CD4-positive, alpha-beta T cell (primary cell): ENCODE measurements around the gene NRXN3. TPM values are rescaled to one million over a fixed set of nuclear protein-coding genes. Genes with fewer than 3 reads are reported as not detected.

Experiments
- ATAC-seq: fragments of 200-7000 bp; cut with Tn5 transposase; one replicate; pipeline ENCODE4 v1.10.0; 2022; ENCODE audit warnings: mild to moderate bottlenecking; ENCODE audit not compliant: poor library complexity
- CTCF ChIA-PET: fragments of 350-600 bp; sonication (Branson Sonifier 250); formaldehyde crosslinking; loops from one replicate; lab custom pipeline; 2021; ENCODE audit warnings: antibody characterized with exemption, inconsistent platforms; lab: Charles Lee
- POLR2A ChIA-PET: fragments of 350-600 bp; sonication (Branson Sonifier 250); formaldehyde crosslinking; loops from one replicate; lab custom pipeline; 2021; ENCODE audit warnings: antibody characterized with exemption, inconsistent platforms; lab: Charles Lee
- DNase-seq, 14 experiments: peaks; one replicate each; pipeline ENCODE4 v3.0.0-alpha.2; 2013 to 2020; ENCODE audit warnings: mixed read lengths in 2 of 14
- H3K27ac ChIP-seq, 2 donors: one replicate each; pipeline versions ENCODE4 v1.5.1 to v1.7.0; 2013; ENCODE audit warnings: low read length in 2 of 2, low read depth in 1 of 2, mild to moderate bottlenecking in 1 of 2
- H3K27me3 ChIP-seq, 2 experiments: 1 replicate in 1 of 2; 2 replicates in 1 of 2; pipeline versions ENCODE4 v1.6.1 to v1.7.0; 2013; ENCODE audit warnings: low read length in 2 of 2, control low read depth in 1 of 2, mild to moderate bottlenecking in 1 of 2, moderate library complexity in 1 of 2; ENCODE audit not compliant: insufficient read depth in 2 of 2, control insufficient read depth in 1 of 2
- H3K36me3 ChIP-seq: one replicate; pipeline ENCODE4 v1.6.1; 2013; ENCODE audit warnings: low read length, control low read depth; ENCODE audit not compliant: insufficient read depth
- H3K4me1 ChIP-seq: one replicate; pipeline ENCODE4 v1.6.1; 2013; ENCODE audit warnings: low read length, control low read depth; ENCODE audit not compliant: insufficient read depth
- H3K4me3 ChIP-seq: one replicate; pipeline ENCODE4 v1.5.1; 2013; ENCODE audit warnings: mild to moderate bottlenecking, low read length, moderate library complexity
- H3K9me3 ChIP-seq, 2 experiments: 1 replicate in 1 of 2; 2 replicates in 1 of 2; pipeline versions ENCODE4 v1.6.1 to v1.7.0; 2013; ENCODE audit warnings: low read length in 2 of 2, mild to moderate bottlenecking in 2 of 2, control low read depth in 1 of 2, moderate library complexity in 1 of 2; ENCODE audit not compliant: control insufficient read depth in 1 of 2, insufficient read depth in 1 of 2
- H3K27ac Mint-ChIP-seq: one replicate; pipeline ENCODE4 v1.8.0; 2020; ENCODE audit warnings: mixed read lengths
- H3K27me3 Mint-ChIP-seq: one replicate; pipeline ENCODE4 v1.8.0; 2021; ENCODE audit warnings: mixed read lengths
- H3K36me3 Mint-ChIP-seq: one replicate; pipeline ENCODE4 v1.8.0; 2021; ENCODE audit warnings: low read depth, mixed read lengths
- H3K4me1 Mint-ChIP-seq: one replicate; pipeline ENCODE4 v1.8.0; 2021; ENCODE audit warnings: low read depth, mixed read lengths
- H3K4me3 Mint-ChIP-seq: one replicate; pipeline ENCODE4 v1.8.0; 2020; ENCODE audit warnings: mild to moderate bottlenecking, mixed read lengths
- H3K9me3 Mint-ChIP-seq: one replicate; pipeline ENCODE4 v1.8.0; 2020; ENCODE audit warnings: mixed read lengths
- intact Hi-C, 2 experiments: fragments of 100-400 bp; cut with DNase I in 1 of 2; cut with micrococcal nuclease in 1 of 2; formaldehyde crosslinking; loops; one replicate each; pipeline versions ENCODE4 v1.15.1 to v1.9.0; 2023 to 2025; cut with DNase I, micrococcal nuclease
- total RNA-seq, 174 experiments: library from RNA in 2 of 174; stranded (reverse) in 2 of 174; gene quantifications; one replicate each; pipeline ENCODE4 v1.2.3 and lab custom pipeline; 2021 to 2026
- TF ChIP-seq, protein P1 (sequence below): fragments of 200-600 bp; IDR thresholded peaks from one replicate; pipeline ENCODE4 v1.8.0; 2022; ENCODE audit warnings: antibody characterized with exemption, mild to moderate bottlenecking

The NRXN3 gene
- total RNA-seq, 2 experiments from 2014 or later = not detected

DNA sequence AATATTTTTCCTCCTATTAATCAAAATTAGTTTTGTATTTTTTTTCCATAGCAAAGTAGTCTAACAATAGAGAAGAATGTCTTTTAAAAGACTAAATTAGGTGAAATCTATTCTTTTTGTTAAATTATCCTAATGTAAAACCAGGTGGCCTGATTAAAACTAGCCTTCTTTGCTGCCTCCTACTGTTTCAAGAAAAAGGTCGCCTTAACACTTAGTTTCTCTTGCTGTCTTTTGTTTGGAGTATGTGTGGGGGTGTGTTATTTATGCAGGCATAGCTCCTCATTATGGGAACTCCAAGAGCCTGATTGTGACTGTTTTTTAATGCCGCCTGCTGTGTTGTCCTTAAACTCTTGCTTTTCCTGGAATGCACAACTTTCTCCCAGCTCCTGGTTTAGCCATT is 1185.9 kb downstream of the NRXN3 start:
- no peak overlapping the region for H3K27ac ChIP-seq
- no peak overlapping the region for H3K4me3 ChIP-seq
- H3K36me3 Mint-ChIP-seq = no peaks in the 10 kb centered on the region
- no peak for ATAC-seq
- H3K9me3 Mint-ChIP-seq = peaks cover 3% of the 10 kb centered on the region
- H3K27ac Mint-ChIP-seq = no peak overlapping the region
- ChIA-PET POLR2A (no interaction called here), CTCF (no interaction called here)
- no peaks in the 10 kb centered on the region for H3K27me3 Mint-ChIP-seq
- no peaks in the 10 kb centered on the region for H3K4me1 ChIP-seq
- no peak overlapping the region for H3K4me3 Mint-ChIP-seq
- no peaks in the 10 kb centered on the region for H3K4me1 Mint-ChIP-seq
- no peaks in the 10 kb centered on the region for H3K27me3 ChIP-seq
- H3K9me3 ChIP-seq = peaks cover 0 to 6% of the 10 kb centered on the region in 2 experiments
- TF ChIP-seq, protein P1, sequence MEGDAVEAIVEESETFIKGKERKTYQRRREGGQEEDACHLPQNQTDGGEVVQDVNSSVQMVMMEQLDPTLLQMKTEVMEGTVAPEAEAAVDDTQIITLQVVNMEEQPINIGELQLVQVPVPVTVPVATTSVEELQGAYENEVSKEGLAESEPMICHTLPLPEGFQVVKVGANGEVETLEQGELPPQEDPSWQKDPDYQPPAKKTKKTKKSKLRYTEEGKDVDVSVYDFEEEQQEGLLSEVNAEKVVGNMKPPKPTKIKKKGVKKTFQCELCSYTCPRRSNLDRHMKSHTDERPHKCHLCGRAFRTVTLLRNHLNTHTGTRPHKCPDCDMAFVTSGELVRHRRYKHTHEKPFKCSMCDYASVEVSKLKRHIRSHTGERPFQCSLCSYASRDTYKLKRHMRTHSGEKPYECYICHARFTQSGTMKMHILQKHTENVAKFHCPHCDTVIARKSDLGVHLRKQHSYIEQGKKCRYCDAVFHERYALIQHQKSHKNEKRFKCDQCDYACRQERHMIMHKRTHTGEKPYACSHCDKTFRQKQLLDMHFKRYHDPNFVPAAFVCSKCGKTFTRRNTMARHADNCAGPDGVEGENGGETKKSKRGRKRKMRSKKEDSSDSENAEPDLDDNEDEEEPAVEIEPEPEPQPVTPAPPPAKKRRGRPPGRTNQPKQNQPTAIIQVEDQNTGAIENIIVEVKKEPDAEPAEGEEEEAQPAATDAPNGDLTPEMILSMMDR = no peak
- H3K36me3 ChIP-seq = no peaks in the 10 kb centered on the region
- intact Hi-C loops = no loop called here
- DNase-seq = no peak

GRCh38 chr14:79357307-79357706 is 1187.1 kb downstream of the NRXN3 start:
- DNase-seq = no peak

GRCh38 chr14:79363291-79363690 is 1193.1 kb downstream of the NRXN3 start:
- Histone ChIP-seq H3K27ac (no peak overlapping the region), H3K4me1 (no peaks in the 10 kb centered on the region), H3K4me3 (no peak overlapping the region), H3K27me3 (no peaks in the 10 kb centered on the region), H3K36me3 (no peaks in the 10 kb centered on the region), H3K9me3 (peaks cover 0 to 3% of the 10 kb centered on the region in 2 experiments)
- Mint-ChIP-seq H3K4me3 (no peak overlapping the region), H3K27ac (no peak overlapping the region), H3K36me3 (no peaks in the 10 kb centered on the region), H3K9me3 (peaks cover 2% of the 10 kb centered on the region), H3K4me1 (no peaks in the 10 kb centered on the region), H3K27me3 (no peaks in the 10 kb centered on the region)
- TF ChIP-seq, protein P1 = no peak
- ChIA-PET POLR2A (no interaction called here), CTCF (no interaction called here)
- ATAC-seq (no peak), DNase-seq (no peak)
- intact Hi-C loops = no loop called here

More at GRCh38 chr14:79357307-79357706, 1187.1 kb downstream of the NRXN3 start:
- Histone ChIP-seq H3K4me3 (no peak overlapping the region), H3K9me3 (peaks cover 0 to 6% of the 10 kb centered on the region in 2 experiments), H3K4me1 (no peaks in the 10 kb centered on the region), H3K27ac (no peak overlapping the region), H3K36me3 (no peaks in the 10 kb centered on the region), H3K27me3 (no peaks in the 10 kb centered on the region)
- no peak for ATAC-seq
- TF ChIP-seq, protein P1 = no peak
- Mint-ChIP-seq H3K27me3 (no peaks in the 10 kb centered on the region), H3K4me3 (no peak overlapping the region), H3K4me1 (no peaks in the 10 kb centered on the region), H3K9me3 (peaks cover 3% of the 10 kb centered on the region), H3K36me3 (no peaks in the 10 kb centered on the region), H3K27ac (no peak overlapping the region)
- ChIA-PET CTCF (no interaction called here), POLR2A (no interaction called here)
- intact Hi-C loops = no loop called here
